Endodermal cell (in vitro differentiated cells): ENCODE measurements around the gene SEPTIN10. TPM values are rescaled to one million over a fixed set of nuclear protein-coding genes. Genes with fewer than 3 reads are reported as not detected.

Experiments
- DNase-seq: peaks from one replicate; pipeline ENCODE4 v3.0.0-alpha.2; 2017
- H3K27ac ChIP-seq: 2 replicates; pipeline ENCODE4 v1.5.1; 2013; ENCODE audit warnings: mild to moderate bottlenecking, low read depth, low read length, moderate library complexity
- H3K27me3 ChIP-seq: 2 replicates; pipeline ENCODE4 v1.6.1; 2013; ENCODE audit warnings: mild to moderate bottlenecking, low read length, moderate library complexity; ENCODE audit not compliant: insufficient read depth, control insufficient read depth, poor library complexity, severe bottlenecking
- H3K36me3 ChIP-seq: 2 replicates; pipeline ENCODE4 v1.7.0; 2013; ENCODE audit warnings: mild to moderate bottlenecking, low read length, moderate library complexity; ENCODE audit not compliant: control insufficient read depth, insufficient read depth
- H3K4me1 ChIP-seq: one replicate; pipeline ENCODE4 v1.7.0; 2013; ENCODE audit warnings: low read length; ENCODE audit not compliant: control insufficient read depth, insufficient read depth
- H3K4me3 ChIP-seq: 2 replicates; pipeline ENCODE4 v1.5.1; 2013; ENCODE audit warnings: mild to moderate bottlenecking, low read length, moderate library complexity
- H3K9ac ChIP-seq: 2 replicates; pipeline ENCODE4 v1.6.1; 2013; ENCODE audit warnings: mild to moderate bottlenecking, low read length, moderate library complexity; ENCODE audit not compliant: poor library complexity, severe bottlenecking; ENCODE audit errors: extremely low read depth
- H3K9me3 ChIP-seq: 2 replicates; pipeline ENCODE4 v1.6.1; 2013; ENCODE audit warnings: mild to moderate bottlenecking, low read length, moderate library complexity; ENCODE audit not compliant: control insufficient read depth
- H3K27ac Mint-ChIP-seq: 2 replicates; pipeline ENCODE4 v1.8.0; 2020; ENCODE audit warnings: mixed read lengths
- H3K27me3 Mint-ChIP-seq: 2 replicates; pipeline ENCODE4 v1.8.0; 2021; ENCODE audit warnings: mild to moderate bottlenecking, mixed read lengths; ENCODE audit not compliant: insufficient read depth
- H3K36me3 Mint-ChIP-seq: 2 replicates; pipeline ENCODE4 v1.8.0; 2020; ENCODE audit warnings: low read depth, mixed read lengths
- H3K4me1 Mint-ChIP-seq: 2 replicates; pipeline ENCODE4 v1.8.0; 2020; ENCODE audit warnings: mixed read lengths
- H3K4me3 Mint-ChIP-seq: 2 replicates; pipeline ENCODE4 v1.8.0; 2020; ENCODE audit warnings: mild to moderate bottlenecking, moderate library complexity, mixed read lengths
- H3K9me3 Mint-ChIP-seq: 2 replicates; pipeline ENCODE4 v1.8.0; 2020; ENCODE audit warnings: mild to moderate bottlenecking, mixed read lengths
- CTCF ChIP-seq: fragments of 200-600 bp; sonication (generic); conservative IDR thresholded peaks from 2 replicates; pipeline ENCODE4 v1.5.0; 2021; ENCODE audit warnings: antibody characterized with exemption, mild to moderate bottlenecking
- WGBS, 2 experiments: methylation state at CpG; one replicate each; pipeline versions ENCODE4 v1.1.5 to v1.1.7; 2013; ENCODE audit warnings: missing lambda C conversion rate in 2 of 2, mixed read lengths in 1 of 2; ENCODE audit not compliant: insufficient coverage in 1 of 2, insufficient read length in 1 of 2; 5-methylcytosine and 5-hydroxymethylcytosine counted together
- total RNA-seq, 2 donors: library from RNA; stranded (reverse); fragmentation: NEBNext Ultra II Directional in 1 of 2; extraction: Animal tissue kit (Norgen Biotek cat#: 25700) in 1 of 2; gene quantifications; 2 replicates in 1 of 2; 3 replicates in 1 of 2; pipeline ENCODE4 v1.2.1, GENCODE V29; 2021

SEPTIN10 gene
- total RNA-seq, 2 donors from 2014 or later, result 103 to 120 TPM

- no peaks in the 10 kb centered on the region for H3K27me3 ChIP-seq
- DNase-seq, result peak; percentile 62
- peaks cover 3% of the 10 kb centered on the region for H3K36me3 Mint-ChIP-seq
- no peak overlapping the region for H3K9ac ChIP-seq
- H3K27ac Mint-ChIP-seq, result no peak overlapping the region
- H3K9me3 Mint-ChIP-seq, result no peaks in the 10 kb centered on the region
- TF ChIP-seq CTCF, result no peak
- H3K36me3 ChIP-seq, result no peaks in the 10 kb centered on the region
- no peaks in the 10 kb centered on the region for H3K9me3 ChIP-seq
- no peak overlapping the region for H3K4me3 Mint-ChIP-seq
- H3K4me1 ChIP-seq, result peaks cover 10% of the 10 kb centered on the region
- peak overlapping the region; percentile 12 for H3K4me3 ChIP-seq
- 72 to 90% methylated on average over 3 to 7 of the region's 8 CpGs for WGBS, 2 experiments
- H3K27ac ChIP-seq, result no peak overlapping the region
- H3K4me1 Mint-ChIP-seq, result peaks cover 30% of the 10 kb centered on the region
- no peaks in the 10 kb centered on the region for H3K27me3 Mint-ChIP-seq
Observed at GRCh38 chr2:109609352-109610024, 4.3 kb downstream of the SEPTIN10 start.

- Mint-ChIP-seq H3K27ac (peak overlapping the region; percentile 37), H3K4me1 (peaks cover 30% of the 10 kb centered on the region)
Observed at GRCh38 chr2:109607766-109608165, 6.0 kb downstream of the SEPTIN10 start.

DNA sequence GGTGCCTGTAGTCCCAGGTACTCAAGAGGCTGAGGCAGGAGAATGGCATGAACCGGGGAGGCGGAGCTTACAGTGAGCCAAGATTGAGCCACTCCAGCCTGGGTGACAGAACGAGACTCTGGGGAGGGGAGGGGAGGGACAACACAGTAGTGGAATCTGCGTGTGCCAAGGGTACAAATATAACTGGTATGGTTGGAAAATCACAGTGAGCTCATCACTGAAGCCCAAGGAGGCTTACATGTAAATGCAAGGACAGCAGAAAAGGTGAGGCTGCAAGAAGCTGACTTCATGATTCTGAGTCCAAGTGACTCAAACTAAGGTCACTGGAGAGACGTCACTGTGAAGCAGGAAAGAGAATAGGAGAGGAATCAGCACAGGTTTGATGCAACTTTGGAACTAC lies 9.2 kb downstream of the SEPTIN10 start:
- DNase-seq, result peak; percentile 60
- Histone ChIP-seq H3K4me3 (no peak overlapping the region), H3K27me3 (no peaks in the 10 kb centered on the region), H3K4me1 (peaks cover 12% of the 10 kb centered on the region), H3K27ac (no peak overlapping the region), H3K36me3 (peaks cover 2% of the 10 kb centered on the region), H3K9me3 (no peaks in the 10 kb centered on the region), H3K9ac (no peak overlapping the region)
- Mint-ChIP-seq H3K9me3 (no peaks in the 10 kb centered on the region), H3K36me3 (peaks cover 7% of the 10 kb centered on the region), H3K27ac (peak overlapping the region; percentile 60), H3K4me1 (peaks cover 41% of the 10 kb centered on the region), H3K27me3 (no peaks in the 10 kb centered on the region), H3K4me3 (no peak overlapping the region)
- WGBS, 2 experiments, result 88 to 94% methylated on average over 5 of the region's 5 CpGs
- no peak for TF ChIP-seq CTCF

More at GRCh38 chr2:109607766-109608165, 6.0 kb downstream of the SEPTIN10 start:
- H3K36me3 Mint-ChIP-seq, result peaks cover 7% of the 10 kb centered on the region
- Histone ChIP-seq H3K9ac (no peak overlapping the region), H3K27ac (no peak overlapping the region), H3K36me3 (no peaks in the 10 kb centered on the region), H3K4me3 (no peak overlapping the region), H3K27me3 (no peaks in the 10 kb centered on the region), H3K9me3 (no peaks in the 10 kb centered on the region), H3K4me1 (peaks cover 10% of the 10 kb centered on the region)
- TF ChIP-seq CTCF, result no peak
- no peak overlapping the region for H3K4me3 Mint-ChIP-seq
- WGBS, 2 experiments, result 82 to 91% methylated on average over 2 of the region's 2 CpGs
- no peak for DNase-seq
- no peaks in the 10 kb centered on the region for H3K9me3 Mint-ChIP-seq
- no peaks in the 10 kb centered on the region for H3K27me3 Mint-ChIP-seq
